GM19099 (cell line): ENCODE data around the gene CXCL11.

Source experiments
- POLR2A ChIP-seq: IDR thresholded peaks from 3 replicates; pipeline ENCODE4 v1.6.1; 2011; ENCODE audit warnings: low read depth; ENCODE audit not compliant: insufficient read length; ENCODE audit errors: extremely low read depth

The CXCL11 gene

DNA sequence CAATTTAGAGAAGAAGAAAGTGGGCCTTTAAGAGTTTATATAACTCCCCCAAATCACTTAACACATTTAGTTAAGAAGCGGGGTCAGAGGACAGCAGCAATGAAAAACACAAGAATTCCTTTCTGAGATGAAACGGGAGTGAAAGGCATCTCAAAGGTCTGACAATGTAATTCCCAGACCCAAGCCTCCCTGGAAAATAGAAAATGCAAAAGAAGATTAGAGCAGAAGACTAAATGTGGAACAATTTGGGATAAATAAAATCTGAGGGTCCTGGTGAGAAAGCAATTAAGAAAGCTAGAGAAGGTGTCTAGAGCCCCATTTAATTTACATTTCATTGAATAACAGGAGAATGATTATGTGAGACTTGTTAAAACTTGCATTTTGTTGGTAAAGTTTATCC lies 19.6 kb upstream of the CXCL11 start:
- TF ChIP-seq POLR2A: no peak

DNA sequence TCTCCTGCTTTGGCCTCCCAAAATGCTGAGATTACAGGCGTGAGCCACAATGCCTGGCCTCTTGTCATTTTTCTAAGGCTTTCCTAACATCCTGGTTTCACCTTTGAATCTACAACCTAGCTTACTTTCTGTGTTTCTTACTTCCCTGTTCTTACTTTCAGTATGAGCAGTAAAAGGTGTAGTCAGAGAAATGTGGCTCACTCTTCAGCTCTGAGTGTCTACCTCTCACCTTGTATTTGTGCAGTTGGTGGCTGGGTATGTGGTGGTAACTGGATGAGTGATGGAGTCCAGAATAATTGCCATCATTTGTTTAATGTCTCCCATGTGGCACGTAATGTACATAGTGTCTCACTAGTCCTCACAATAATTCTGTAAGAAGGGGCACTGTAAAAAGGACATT lies 19.1 kb upstream of the CXCL11 start:
- TF ChIP-seq POLR2A: no peak

DNA sequence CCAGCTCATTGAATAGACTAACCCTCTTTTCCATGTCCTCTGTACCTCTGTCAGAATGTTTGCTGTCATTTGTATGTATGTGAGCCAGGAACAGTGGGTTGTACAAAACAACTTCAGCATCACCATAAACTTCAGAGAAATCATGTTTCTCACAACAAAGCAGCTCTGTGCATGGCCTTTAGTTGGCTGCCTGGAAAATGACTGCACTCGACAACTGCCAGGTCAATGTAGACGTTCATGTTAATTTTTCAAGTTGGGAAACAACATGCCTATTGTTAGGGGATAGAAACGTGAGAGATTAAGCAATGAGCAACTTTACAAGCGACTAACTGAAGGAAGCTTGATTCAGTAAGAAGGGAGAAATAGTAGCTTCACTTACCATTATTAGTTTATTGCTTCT lies 17.9 kb upstream of the CXCL11 start:
- no peak for TF ChIP-seq POLR2A

DNA sequence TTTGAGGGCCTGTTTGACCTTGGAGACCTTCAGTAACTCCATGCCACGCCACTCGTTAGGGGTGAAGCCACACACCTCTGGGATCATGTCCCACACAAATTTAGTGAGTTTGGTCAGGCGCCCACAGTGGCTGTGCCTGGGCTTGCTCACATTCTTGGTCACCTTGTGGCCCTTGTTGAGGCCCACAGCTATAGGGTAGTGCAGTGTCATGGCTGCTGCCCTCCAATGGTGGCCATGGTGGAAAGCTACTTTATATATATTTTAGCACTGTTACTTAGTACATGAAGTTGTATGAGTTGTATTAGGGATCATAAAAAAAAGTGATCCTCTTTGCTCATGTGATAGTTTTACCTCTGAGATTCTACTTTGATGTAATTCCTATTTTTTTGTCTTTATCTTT lies 985 bp upstream of the CXCL11 start:
- no peak for TF ChIP-seq POLR2A

DNA sequence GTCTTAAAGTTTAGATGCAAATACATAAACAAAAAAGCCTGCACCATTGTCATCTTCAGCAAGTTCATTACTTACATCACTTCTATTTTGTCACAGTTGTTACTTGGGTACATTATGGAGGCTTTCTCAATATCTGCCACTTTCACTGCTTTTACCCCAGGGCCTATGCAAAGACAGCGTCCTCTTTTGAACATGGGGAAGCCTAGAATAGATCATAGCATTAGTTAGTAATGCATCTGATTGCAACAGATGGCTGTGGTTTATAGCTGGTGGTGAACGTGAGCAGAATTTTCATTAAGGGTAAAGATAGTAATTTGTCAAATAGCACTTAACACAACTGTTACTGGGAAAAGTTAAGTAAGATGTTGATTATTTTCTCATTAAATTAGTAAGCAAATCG lies 729 bp downstream of the CXCL11 start:
- no peak for TF ChIP-seq POLR2A

DNA sequence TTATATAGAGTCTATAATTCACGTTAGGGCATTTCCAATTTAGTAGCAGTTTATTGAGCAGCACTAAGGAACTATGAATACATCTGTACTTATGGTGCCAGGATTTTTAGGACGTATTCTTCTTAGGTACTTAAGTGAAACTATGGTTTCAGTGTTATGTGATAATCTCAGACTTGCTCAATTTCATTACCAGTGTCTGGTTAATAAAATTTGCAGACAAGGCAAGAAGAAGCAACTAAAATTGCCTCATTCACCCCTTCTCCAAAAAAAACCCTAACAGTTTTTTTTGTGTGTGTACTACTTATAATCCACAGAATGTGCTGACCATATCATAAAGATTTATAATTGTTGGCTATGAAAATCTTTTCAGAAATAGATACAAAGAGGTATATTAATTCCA lies 6.6 kb downstream of the CXCL11 start:
- no peak for TF ChIP-seq POLR2A

DNA sequence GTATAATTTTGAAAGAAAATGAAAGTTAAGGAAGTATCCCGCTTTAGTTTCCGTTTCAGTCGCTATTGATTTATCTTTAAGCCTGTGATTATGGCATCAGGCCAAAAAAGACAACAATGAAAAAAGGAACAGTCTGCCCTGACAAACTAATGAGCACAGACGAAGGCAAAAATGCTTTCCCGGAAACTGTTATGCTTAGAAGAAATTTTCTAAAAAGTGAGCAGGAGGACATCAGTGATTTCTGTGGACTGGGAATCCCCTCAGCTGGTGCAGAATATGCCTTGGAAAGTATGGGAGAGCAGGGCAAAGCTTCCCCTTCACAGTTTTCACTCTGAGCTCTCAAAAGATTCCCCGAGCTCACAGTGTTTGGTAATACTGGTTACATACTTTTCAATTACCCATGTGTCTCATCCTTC lies 7.5 kb downstream of the CXCL11 start:
- no peak for TF ChIP-seq POLR2A

DNA sequence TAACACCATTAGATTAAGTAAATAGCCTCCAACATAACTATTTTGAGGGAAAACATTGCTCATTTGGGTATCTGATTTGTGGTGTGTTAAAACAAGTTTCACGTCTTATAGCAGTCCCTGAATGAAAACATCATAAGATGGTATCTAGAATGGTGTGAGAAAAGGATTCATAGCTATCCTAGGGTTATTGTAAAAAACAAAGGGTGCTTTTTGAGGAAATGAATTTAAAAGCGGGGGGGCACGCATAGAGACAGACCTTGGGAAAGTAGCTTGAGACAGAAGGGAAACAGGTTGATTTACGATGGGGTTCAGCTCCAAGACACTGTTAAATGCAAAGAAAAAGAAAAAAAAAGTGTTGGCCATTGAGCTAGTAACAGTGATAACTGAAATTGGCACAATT lies 11.8 kb downstream of the CXCL11 start:
- TF ChIP-seq POLR2A: no peak

DNA sequence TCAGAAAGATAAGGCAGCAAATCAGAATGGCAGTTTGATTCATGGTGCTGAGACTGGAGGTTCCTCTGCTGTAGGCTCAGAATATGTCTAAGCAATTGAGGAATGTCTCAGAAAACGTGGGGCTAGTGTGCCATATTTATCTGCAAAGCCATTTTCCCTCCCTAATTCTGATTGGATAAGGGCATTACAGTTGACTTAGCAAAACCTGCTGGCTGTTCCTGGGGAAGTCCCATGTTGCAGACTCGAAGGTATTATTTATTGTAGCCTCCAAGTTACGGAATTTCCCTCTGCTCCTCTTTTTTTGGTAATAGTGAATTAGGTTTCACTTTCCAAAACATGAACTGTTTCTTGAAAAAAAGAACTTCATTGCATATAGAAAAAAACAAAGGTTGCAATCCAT lies 12.5 kb downstream of the CXCL11 start, which contains the start of gene CXCL10:
CXCL10 (minus strand) TSS at position 109 of the 400 bp plus-strand sequence; CDS start at position 43, 66 bp downstream.
- TF ChIP-seq POLR2A: no peak

DNA sequence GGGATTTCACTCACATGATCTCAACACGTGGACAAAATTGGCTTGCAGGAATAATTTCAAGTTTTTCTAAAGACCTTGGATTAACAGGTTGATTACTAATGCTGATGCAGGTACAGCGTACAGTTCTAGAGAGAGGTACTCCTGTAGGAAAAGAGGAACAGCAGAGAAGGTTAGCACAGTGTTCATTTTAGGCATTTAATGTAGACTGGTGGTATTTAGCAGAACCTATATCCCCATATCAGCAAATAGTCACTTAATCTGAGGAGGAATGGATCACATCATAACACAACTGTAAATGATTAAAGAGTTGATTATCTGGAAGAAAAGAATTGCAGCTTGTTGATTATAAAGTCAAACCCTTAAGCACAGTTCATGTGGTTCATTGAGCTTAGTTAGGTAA lies 13.2 kb downstream of the CXCL11 start:
- no peak for TF ChIP-seq POLR2A

DNA sequence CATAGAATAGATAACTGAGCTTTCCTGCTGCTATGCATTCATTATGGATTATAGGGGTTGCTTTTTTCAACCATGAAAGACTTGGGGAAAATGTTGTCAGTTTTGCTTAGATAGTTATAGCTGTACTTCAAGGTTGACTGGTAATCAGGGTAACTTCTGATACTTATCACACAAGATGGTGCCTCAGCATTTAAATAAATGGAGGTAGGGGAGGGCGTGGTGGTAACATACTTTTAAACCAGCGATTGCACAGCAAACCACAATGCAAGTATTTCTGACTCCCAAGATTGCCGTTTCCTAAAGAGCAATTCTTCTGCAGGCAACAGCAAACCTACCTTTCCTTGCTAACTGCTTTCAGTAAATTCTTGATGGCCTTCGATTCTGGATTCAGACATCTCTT lies 13.8 kb downstream of the CXCL11 start:
- no peak for TF ChIP-seq POLR2A

DNA sequence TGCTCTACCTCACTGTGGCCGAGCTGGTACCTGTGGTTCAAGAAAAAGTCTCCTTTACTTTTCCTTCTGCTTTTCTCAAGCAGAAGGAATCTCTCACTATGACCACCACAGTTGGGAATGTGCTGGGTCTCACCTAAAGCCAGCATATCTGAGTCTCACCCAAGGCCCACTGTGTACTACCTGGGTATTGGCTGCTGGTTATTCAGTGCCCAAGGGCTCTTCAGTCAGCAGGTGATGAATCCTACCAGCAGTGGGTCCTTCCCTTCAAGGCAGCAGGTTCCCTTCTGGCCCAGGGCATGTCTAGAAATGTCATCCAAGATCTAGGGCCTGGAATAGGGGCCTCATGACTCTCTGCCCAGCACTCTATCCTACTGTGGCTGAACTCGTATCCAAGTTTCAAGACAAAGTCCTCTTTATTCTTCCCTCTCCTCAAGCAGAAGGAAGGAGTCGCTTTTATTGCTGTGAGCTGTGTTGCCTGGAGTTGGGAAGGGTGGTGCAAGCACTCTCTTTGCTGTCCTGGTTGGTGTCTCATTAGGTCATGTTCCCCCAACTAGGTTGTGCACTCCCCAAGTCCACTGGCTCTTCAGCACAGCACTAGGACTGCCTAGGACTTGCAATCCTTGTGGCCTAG lies 18.7 kb downstream of the CXCL11 start:
- TF ChIP-seq POLR2A: no peak

DNA sequence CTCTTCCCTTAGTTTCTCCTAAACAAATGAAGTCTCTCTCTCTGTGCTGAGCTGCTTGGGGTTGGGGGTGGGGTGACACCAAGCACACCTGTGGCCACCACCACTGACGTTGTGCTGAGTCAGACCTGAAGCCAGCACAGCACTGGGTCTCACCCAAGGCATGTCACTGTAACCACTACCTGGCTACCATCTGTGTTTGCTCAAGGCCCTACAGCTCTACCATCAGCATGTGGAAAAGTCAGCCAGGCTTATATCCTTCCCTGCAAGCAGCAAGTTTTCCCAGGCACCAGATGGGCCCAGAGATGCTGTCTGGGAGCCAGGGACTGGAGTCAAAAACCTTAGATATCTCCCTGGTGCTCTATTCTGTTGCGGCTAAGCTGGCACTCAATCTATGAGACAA lies 19.5 kb downstream of the CXCL11 start:
- TF ChIP-seq POLR2A: no peak

DNA sequence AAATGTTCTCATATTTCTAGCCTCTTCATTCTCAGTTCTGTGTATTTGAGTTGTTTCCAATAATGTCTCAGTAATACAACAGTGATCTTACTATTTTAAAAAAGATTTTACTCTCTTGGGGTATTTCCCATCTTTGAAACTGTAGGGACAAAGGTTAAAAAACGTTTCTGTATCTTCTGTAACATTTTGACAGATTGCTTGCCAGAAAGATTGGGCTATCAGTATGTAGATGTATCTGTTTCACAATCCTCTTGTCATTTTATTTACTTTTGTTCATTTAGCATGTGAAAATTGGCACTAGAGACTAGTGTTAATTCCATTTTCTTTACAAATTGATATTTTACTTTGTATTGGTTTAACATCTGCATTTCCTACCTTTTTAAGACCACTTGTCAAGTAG lies 22.3 kb downstream of the CXCL11 start:
- TF ChIP-seq POLR2A: no peak

DNA sequence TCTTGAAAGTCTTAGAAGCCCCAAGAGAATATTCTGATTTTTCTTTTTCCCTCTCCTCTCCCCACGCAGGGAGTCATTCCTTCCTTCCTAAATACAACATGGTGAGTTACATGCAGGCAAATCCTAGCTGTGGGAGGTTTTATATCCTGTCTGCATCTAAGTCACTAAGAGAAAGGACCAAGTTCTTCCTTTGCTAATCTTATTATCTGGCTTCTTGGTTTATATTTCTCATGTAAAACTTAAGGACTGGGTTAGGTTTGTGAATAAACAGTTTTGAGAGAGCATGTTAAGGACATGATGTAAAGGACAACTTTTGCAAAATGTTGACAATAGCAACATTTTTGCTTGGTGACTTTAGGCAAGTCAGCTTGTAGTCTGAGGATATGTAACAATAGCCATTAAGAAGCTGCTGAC lies 23.5 kb downstream of the CXCL11 start:
- no peak for TF ChIP-seq POLR2A

DNA sequence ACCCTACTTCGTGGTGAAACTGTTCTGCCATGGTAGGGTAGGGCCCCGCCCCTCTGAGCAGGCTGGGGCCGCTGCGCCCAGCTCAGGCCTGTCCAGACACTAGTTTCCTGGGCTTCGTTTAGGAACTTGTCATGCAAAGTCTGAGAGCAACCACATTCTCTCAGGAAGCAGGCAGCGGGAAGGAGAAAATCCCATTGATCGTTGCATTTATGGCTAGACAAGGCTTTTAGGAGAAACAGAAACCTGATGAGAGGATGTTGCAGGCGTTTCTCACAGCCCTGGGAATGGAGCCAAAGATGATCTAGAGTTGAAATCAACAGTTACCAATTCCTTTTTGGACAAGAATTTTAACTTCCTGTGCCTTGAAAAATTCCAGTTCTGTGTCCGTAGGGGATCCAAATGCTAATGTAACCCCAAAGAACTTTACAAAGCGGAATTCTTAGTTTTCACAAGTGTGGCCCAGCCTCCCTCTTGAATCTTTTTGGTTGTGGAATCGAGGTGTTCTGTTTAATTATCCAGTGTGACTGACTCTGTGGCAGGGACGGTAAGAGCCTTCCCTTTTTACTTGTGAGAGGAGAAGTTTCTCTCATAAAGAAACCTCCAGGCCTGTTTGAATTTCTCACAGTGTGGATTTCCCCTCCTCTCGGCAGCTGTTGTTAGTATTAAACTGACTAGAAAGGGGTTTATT lies 24.0 kb downstream of the CXCL11 start:
- no peak for TF ChIP-seq POLR2A
